Measurements from ENCODE around the gene C1orf216. TPM values are rescaled to one million over a fixed set of nuclear protein-coding genes. Genes with fewer than 3 reads are reported as not detected.

The C1orf216 gene
- total RNA-seq, 1 donor from 2014 or later = 14.3 TPM

DNA sequence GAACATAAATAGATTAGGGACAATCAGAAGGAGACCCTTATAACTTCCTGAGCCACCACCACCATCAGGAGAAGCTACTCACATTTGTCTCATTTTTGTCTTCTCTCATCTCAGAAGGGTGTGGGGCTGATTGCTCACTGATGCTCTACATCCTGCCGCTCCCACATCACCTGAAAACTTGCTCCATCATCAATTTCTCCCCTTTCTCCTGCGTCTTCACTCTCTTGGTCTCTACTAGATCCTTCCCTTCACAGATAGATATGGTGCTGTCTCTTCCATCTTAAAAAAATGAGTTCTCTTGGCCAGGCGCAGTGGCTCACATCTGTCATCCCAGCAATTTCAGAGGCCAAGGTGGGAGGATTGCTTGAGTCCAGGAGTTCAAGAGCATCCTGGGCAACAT is 38.4 kb downstream of the C1orf216 start:
- no peaks in the 10 kb centered on the region for H3K27me3 ChIP-seq (ENCODE audit: low read depth)
- no peaks in the 10 kb centered on the region for H3K36me3 ChIP-seq
- H3K27ac ChIP-seq = no peak overlapping the region
- no peak overlapping the region for H3K4me3 ChIP-seq
- no peaks in the 10 kb centered on the region for H3K4me1 ChIP-seq
- intact Hi-C loops (cut with DNase I) = no loop called here
- ATAC-seq = no peak
- TF ChIP-seq, protein P1, sequence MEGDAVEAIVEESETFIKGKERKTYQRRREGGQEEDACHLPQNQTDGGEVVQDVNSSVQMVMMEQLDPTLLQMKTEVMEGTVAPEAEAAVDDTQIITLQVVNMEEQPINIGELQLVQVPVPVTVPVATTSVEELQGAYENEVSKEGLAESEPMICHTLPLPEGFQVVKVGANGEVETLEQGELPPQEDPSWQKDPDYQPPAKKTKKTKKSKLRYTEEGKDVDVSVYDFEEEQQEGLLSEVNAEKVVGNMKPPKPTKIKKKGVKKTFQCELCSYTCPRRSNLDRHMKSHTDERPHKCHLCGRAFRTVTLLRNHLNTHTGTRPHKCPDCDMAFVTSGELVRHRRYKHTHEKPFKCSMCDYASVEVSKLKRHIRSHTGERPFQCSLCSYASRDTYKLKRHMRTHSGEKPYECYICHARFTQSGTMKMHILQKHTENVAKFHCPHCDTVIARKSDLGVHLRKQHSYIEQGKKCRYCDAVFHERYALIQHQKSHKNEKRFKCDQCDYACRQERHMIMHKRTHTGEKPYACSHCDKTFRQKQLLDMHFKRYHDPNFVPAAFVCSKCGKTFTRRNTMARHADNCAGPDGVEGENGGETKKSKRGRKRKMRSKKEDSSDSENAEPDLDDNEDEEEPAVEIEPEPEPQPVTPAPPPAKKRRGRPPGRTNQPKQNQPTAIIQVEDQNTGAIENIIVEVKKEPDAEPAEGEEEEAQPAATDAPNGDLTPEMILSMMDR (IDR thresholded peaks at IDR 0.05) = no peak
- no peaks in the 10 kb centered on the region for H3K9me3 ChIP-seq
- no peak for DNase-seq

DNA sequence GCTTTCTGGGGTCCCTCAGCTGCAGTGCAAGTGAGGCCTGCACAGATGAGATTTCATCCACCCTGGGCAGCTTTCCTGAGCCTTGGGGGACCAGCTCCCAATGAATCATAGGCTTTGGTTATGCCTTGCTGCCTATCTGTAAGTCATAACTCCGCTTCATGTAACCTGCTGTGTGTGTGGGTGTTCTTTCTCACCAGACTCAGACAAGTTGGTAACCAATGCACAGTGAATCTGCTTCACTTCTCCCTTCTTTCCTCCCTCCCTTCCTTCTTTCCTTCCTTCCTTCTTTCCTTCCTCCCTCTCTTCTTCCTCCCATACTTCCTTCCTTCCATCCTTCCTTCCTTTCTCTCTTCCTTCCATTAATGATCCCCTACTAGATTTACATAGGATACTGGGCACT is 42.9 kb downstream of the C1orf216 start:
- Histone ChIP-seq H3K4me3 (no peak overlapping the region), H3K9me3 (no peaks in the 10 kb centered on the region), H3K4me1 (no peaks in the 10 kb centered on the region), H3K36me3 (no peaks in the 10 kb centered on the region), H3K27ac (no peak overlapping the region), H3K27me3 (ENCODE audit: low read depth) (peaks cover 4% of the 10 kb centered on the region)
- TF ChIP-seq, protein P1 (IDR thresholded peaks at IDR 0.05) = no peak
- intact Hi-C loops (cut with DNase I) = no loop called here
- ATAC-seq (no peak), DNase-seq (no peak)

DNA sequence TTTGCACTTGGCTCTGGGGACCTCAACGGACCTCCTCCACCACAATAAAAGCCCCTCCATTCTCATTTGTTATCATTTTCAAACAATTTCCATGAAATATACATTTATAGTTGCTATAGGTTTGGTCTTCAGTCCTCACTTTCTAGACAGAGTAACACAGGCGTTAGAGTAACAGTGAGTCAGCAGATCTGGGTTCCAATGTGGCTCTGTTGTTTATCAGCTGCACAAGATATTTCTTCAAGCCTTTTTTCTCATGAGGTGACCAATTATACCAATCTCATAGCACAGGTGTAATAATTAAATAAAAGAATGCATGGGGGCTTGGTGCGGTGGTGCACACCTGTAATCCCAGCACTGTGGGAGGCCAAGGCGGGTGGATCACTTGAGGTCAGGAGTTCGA is 44.6 kb downstream of the C1orf216 start:
- no peak overlapping the region for H3K4me3 ChIP-seq
- H3K4me1 ChIP-seq = no peaks in the 10 kb centered on the region
- no peaks in the 10 kb centered on the region for H3K36me3 ChIP-seq
- no peaks in the 10 kb centered on the region for H3K9me3 ChIP-seq
- peaks cover 4% of the 10 kb centered on the region for H3K27me3 ChIP-seq (ENCODE audit: low read depth)
- TF ChIP-seq, protein P1 (IDR thresholded peaks at IDR 0.05) = no peak
- intact Hi-C loops (cut with DNase I) = no loop called here
- ATAC-seq (no peak), DNase-seq (no peak)
- no peak overlapping the region for H3K27ac ChIP-seq

DNA sequence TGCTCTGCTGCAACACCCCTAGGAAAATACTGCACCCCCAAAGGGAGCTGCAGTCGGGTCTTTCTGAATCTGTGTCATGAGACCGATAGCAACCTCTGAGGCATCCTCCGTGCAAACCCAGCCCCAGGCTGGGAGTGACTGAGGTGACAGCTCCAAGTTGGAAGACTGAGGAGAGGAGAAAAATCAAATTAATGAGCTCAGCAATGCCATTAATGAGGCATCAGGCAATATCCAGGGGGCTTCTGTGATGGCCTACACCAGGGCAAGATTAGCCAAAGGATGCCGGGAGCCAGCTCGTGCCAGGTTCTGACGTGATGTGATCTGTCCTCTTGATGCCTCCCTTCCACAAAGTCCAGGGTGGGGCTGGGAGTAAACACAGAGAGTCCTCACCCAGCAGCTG is 46.6 kb downstream of the C1orf216 start:
- H3K36me3 ChIP-seq = no peaks in the 10 kb centered on the region
- H3K4me1 ChIP-seq = no peaks in the 10 kb centered on the region
- TF ChIP-seq, protein P1 (IDR thresholded peaks at IDR 0.05) = no peak
- H3K27ac ChIP-seq = no peak overlapping the region
- intact Hi-C loops (cut with DNase I) = no loop called here
- H3K27me3 ChIP-seq (ENCODE audit: low read depth) = peaks cover 4% of the 10 kb centered on the region
- ATAC-seq (no peak), DNase-seq (no peak)
- H3K9me3 ChIP-seq = no peaks in the 10 kb centered on the region
- H3K4me3 ChIP-seq = no peak overlapping the region

DNA sequence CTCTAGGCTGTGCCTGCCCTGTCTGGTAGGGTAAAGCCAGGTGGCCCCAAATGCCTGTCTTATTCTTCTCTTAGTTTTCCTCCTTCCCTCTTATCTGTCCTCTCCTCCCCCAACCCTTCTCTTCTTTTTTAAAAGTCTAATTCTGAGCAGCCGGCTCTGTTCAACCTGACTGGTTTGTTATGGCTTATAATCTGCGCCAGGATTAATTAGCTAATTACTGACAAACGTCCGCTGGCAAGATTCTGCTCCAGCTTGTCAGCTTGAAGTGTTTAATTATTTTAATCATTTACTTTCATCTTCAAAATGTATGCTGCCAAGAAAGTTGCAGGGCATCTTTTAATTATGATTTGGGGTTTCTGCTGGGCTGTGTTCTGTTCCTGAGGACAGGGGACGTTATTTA is 50.2 kb downstream of the C1orf216 start:
- Histone ChIP-seq H3K9me3 (no peaks in the 10 kb centered on the region), H3K4me1 (no peaks in the 10 kb centered on the region), H3K27ac (no peak overlapping the region), H3K4me3 (no peak overlapping the region), H3K36me3 (no peaks in the 10 kb centered on the region), H3K27me3 (ENCODE audit: low read depth) (peaks cover 15% of the 10 kb centered on the region)
- TF ChIP-seq, protein P1 (IDR thresholded peaks at IDR 0.05) = no peak
- no peak for ATAC-seq
- no peak for DNase-seq
- intact Hi-C loops (cut with DNase I) = no loop called here

DNA sequence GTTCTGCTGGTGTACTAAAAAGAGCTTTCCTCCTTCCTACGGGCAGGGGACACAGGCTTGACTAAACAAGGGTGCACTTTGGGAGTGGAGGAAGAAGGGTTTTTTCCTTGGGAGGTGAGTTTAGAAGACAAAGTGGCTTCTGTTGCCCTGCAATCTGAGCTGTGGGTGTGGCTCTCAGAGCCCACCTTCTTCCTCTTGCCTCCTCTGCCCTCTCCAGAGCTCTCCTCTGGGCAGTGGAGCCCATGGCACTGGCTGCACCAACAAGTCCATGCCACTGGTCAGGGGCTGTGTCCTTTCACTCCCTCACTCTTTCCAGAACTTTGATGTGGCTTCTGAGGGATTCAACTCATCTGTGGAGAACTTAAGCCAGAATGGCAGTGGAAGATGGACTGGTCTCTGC is 51.8 kb downstream of the C1orf216 start:
- TF ChIP-seq, protein P1 (IDR thresholded peaks at IDR 0.05) = no peak

More for the DNA sequence above, 51.8 kb downstream of the C1orf216 start:
- Histone ChIP-seq H3K4me3 (no peak overlapping the region), H3K9me3 (no peaks in the 10 kb centered on the region), H3K36me3 (no peaks in the 10 kb centered on the region), H3K27ac (no peak overlapping the region), H3K4me1 (no peaks in the 10 kb centered on the region), H3K27me3 (ENCODE audit: low read depth) (peaks cover 11% of the 10 kb centered on the region)
- no peak for DNase-seq
- intact Hi-C loops (cut with DNase I) = no loop called here
- ATAC-seq = no peak
